NCI-H187 treated with DMSO at 0.1 percent for 48 hours (cell line): ENCODE results near the gene ANKRD13C.

Experiments
- DNase-seq: peaks from one replicate; lab custom pipeline; 2025; lab: John Stamatoyannopoulos, UW

ANKRD13C gene

GRCh38 chr1:70220015-70220414 lies 134.5 kb downstream of the ANKRD13C start:
- no peak for DNase-seq

GRCh38 chr1:70211541-70211940 lies 143.0 kb downstream of the ANKRD13C start:
- no peak for DNase-seq

- DNase-seq, result no peak
These were observed 143.7 kb downstream of the ANKRD13C start for GRCh38 chr1:70210820-70211219.
